Immature natural killer cell (primary cell): ENCODE results near the gene FBXO27. TPM values are rescaled to one million over a fixed set of nuclear protein-coding genes. Genes with fewer than 3 reads are reported as not detected.
A peak's percentile ranks its signal among the peaks of the same experiment; 100 is the strongest.

Experiments
- DNase-seq, 3 donors: peaks; one replicate each; pipeline ENCODE4 v3.0.0; 2022; ENCODE audit warnings: mixed read lengths in 1 of 3
- H3K27ac Mint-ChIP-seq, 6 donors: one replicate each; pipeline ENCODE4 v1.8.0; 2020; ENCODE audit warnings: mixed read lengths in 6 of 6, mild to moderate bottlenecking in 5 of 6, inconsistent platforms in 4 of 6, moderate library complexity in 3 of 6
- H3K27me3 Mint-ChIP-seq, 3 donors: one replicate each; pipeline ENCODE4 v1.8.0; 2020 to 2021; ENCODE audit warnings: low read depth in 3 of 3, mild to moderate bottlenecking in 3 of 3, mixed read lengths in 3 of 3, moderate library complexity in 3 of 3, inconsistent platforms in 1 of 3
- H3K36me3 Mint-ChIP-seq, 3 donors: one replicate each; pipeline ENCODE4 v1.8.0; 2020; ENCODE audit warnings: mixed read lengths in 3 of 3, inconsistent platforms in 2 of 3, mild to moderate bottlenecking in 2 of 3
- H3K4me1 Mint-ChIP-seq, 2 donors: one replicate each; pipeline ENCODE4 v1.8.0; 2020; ENCODE audit warnings: inconsistent platforms in 2 of 2, mild to moderate bottlenecking in 2 of 2, mixed read lengths in 2 of 2, moderate library complexity in 1 of 2
- H3K4me3 Mint-ChIP-seq, 5 donors: one replicate each; pipeline ENCODE4 v1.8.0; 2020; ENCODE audit warnings: mild to moderate bottlenecking in 5 of 5, mixed read lengths in 5 of 5, inconsistent platforms in 3 of 5, moderate library complexity in 3 of 5
- H3K9me3 Mint-ChIP-seq, 6 donors: one replicate each; pipeline ENCODE4 v1.8.0; 2020; ENCODE audit warnings: mild to moderate bottlenecking in 6 of 6, mixed read lengths in 6 of 6, inconsistent platforms in 4 of 6, moderate library complexity in 3 of 6
- polyA plus RNA-seq, 3 donors: library from polyadenylated mRNA; unstranded; fragments of 300-500 nt; fragmentation: Illumina TruSeq; gene quantifications; one replicate each; pipeline ENCODE4 v1.2.3, GENCODE V29; 2021

FBXO27 gene
- polyA plus RNA-seq, 3 donors from 2014 or later, result 0.48 TPM; not detected in 2

GRCh38 chr19:39057615-39058014 is 25.3 kb upstream of the FBXO27 start:
- DNase-seq, result no peak
- H3K9me3 Mint-ChIP-seq, result peaks cover 0 to 3% (median 0%) of the 10 kb centered on the region in 6 donors
- H3K4me1 Mint-ChIP-seq, result peaks cover 8 to 9% of the 10 kb centered on the region in 2 donors
- peak overlapping the region in 1 of 6 donors; percentile 26 for H3K27ac Mint-ChIP-seq
- H3K4me3 Mint-ChIP-seq, result no peak overlapping the region
- H3K27me3 Mint-ChIP-seq, result peaks cover 5 to 9% (median 6%) of the 10 kb centered on the region in 3 donors
- no peaks in the 10 kb centered on the region for H3K36me3 Mint-ChIP-seq

DNA sequence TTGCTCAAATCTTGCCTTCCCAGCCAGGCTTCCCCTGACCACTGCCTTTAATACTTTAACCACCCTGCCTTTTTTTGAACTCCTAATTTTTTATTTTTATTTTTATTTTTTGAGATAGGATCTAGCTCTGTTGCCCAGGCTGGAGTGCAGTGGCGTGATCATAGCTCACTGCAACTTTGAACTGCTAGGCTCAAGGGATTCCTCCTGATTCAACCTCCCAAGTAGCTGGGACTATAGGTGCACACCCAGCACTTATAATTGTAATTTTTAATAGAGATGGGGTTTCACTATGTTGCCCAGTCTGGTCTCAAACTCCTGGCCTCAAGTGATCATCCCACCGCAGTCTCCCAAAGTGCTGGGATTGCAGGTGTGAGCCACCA is 21.7 kb upstream of the FBXO27 start:
- DNase-seq, result no peak
- Mint-ChIP-seq H3K4me1 (no peaks in the 10 kb centered on the region), H3K9me3 (peaks cover 0 to under 1% (median 0%) of the 10 kb centered on the region in 6 donors), H3K36me3 (peaks cover 0 to 3% (median 0%) of the 10 kb centered on the region in 3 donors), H3K4me3 (no peak overlapping the region), H3K27ac (peak overlapping the region in 2 of 6 donors; percentile 30 to 64), H3K27me3 (peaks cover 2 to 5% (median 3%) of the 10 kb centered on the region in 3 donors)

DNA sequence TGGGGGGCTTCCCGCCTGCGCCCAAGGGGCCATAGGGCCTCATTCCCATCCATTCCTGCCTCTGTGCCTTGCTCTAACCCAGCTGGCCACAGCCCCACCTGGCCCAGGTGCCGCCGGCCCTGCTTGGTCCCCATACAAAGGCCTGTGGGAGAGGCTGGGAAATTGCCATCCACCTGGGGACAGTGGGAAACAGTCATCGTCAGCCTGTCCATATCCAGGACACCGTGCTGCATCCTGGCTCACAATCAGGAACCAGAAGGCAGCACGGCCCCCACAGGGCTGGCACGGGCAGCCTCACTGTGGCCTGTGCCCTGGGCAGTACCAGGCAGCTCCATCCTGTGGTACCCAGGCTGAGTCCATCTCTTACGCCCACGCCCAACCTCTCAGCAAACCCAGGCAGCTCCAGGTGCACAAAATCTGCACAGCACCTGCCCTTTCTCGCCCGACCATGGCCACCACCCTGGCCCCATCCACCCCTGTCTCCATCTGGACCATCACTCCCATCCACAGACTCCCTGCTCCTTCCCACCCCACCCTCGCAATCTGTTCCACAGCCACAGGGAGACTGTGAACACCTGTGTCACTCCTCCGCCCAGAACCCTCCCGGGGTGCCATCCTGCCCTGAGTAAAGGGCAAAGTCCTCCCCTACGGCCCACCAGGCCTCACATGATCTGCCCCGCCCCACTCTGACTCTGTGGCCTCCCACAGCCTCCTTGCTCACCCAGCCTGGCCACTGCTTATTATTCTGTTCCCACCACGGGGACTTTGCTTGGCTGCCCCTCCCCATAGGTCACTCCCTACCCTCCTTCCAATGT is 21.1 kb upstream of the FBXO27 start:
- Mint-ChIP-seq H3K27ac (peak overlapping the region in 1 of 6 donors; percentile 56), H3K9me3 (no peaks in the 10 kb centered on the region), H3K4me1 (no peaks in the 10 kb centered on the region), H3K27me3 (peaks cover 3 to 5% (median 3%) of the 10 kb centered on the region in 3 donors), H3K36me3 (peaks cover 0 to 4% (median 0%) of the 10 kb centered on the region in 3 donors), H3K4me3 (no peak overlapping the region)
- DNase-seq, result no peak

- Mint-ChIP-seq H3K27me3 (peaks cover 3 to 5% (median 3%) of the 10 kb centered on the region in 3 donors), H3K9me3 (no peaks in the 10 kb centered on the region), H3K36me3 (peaks cover 0 to 4% (median 0%) of the 10 kb centered on the region in 3 donors), H3K4me3 (no peak overlapping the region), H3K4me1 (no peaks in the 10 kb centered on the region), H3K27ac (no peak overlapping the region)
- DNase-seq, result no peak
Observed at GRCh38 chr19:39052846-39053245, 20.5 kb upstream of the FBXO27 start.

- H3K27me3 Mint-ChIP-seq, result peaks cover 3 to 5% (median 4%) of the 10 kb centered on the region in 3 donors
- no peaks in the 10 kb centered on the region for H3K4me1 Mint-ChIP-seq
- peak; percentile 63 to 71 (median 69) for DNase-seq
- no peak overlapping the region for H3K4me3 Mint-ChIP-seq
- H3K27ac Mint-ChIP-seq, result peak overlapping the region in 1 of 6 donors; percentile 53
- H3K36me3 Mint-ChIP-seq, result peaks cover 0 to 4% (median 0%) of the 10 kb centered on the region in 3 donors
- no peaks in the 10 kb centered on the region for H3K9me3 Mint-ChIP-seq
Observed at GRCh38 chr19:39052243-39052746, 19.9 kb upstream of the FBXO27 start.

- Mint-ChIP-seq H3K27ac (no peak overlapping the region), H3K4me1 (no peaks in the 10 kb centered on the region), H3K9me3 (peaks cover 0 to 2% (median 0%) of the 10 kb centered on the region in 6 donors), H3K27me3 (peaks cover 0 to 4% (median under 1%) of the 10 kb centered on the region in 3 donors), H3K4me3 (no peak overlapping the region), H3K36me3 (peaks cover 0 to 4% (median 3%) of the 10 kb centered on the region in 3 donors)
- DNase-seq, result no peak
Observed at GRCh38 chr19:39047073-39047472, 14.7 kb upstream of the FBXO27 start.

- peak in 1 of 3 donors; percentile 6 for DNase-seq
- Mint-ChIP-seq H3K36me3 (peaks cover 0 to 4% (median 3%) of the 10 kb centered on the region in 3 donors), H3K4me3 (no peak overlapping the region), H3K9me3 (peaks cover 0 to 2% (median 0%) of the 10 kb centered on the region in 6 donors), H3K27me3 (peaks cover 0 to 4% (median 0%) of the 10 kb centered on the region in 3 donors), H3K4me1 (no peaks in the 10 kb centered on the region), H3K27ac (no peak overlapping the region)
Observed at GRCh38 chr19:39046037-39046821, 13.9 kb upstream of the FBXO27 start.

GRCh38 chr19:39045506-39045905 is 13.2 kb upstream of the FBXO27 start:
- peaks cover 0 to 7% (median 0%) of the 10 kb centered on the region in 3 donors for H3K27me3 Mint-ChIP-seq
- peaks cover 0 to 2% (median 0%) of the 10 kb centered on the region in 6 donors for H3K9me3 Mint-ChIP-seq

GRCh38 chr19:39038098-39038497 is 5.7 kb upstream of the FBXO27 start:
- Mint-ChIP-seq H3K4me1 (no peaks in the 10 kb centered on the region), H3K27ac (peak overlapping the region in 1 of 6 donors; percentile 1), H3K9me3 (no peaks in the 10 kb centered on the region), H3K27me3 (peaks cover 0 to 13% (median 2%) of the 10 kb centered on the region in 3 donors), H3K4me3 (no peak overlapping the region), H3K36me3 (no peaks in the 10 kb centered on the region)
- no peak for DNase-seq

More at GRCh38 chr19:39045506-39045905, 13.2 kb upstream of the FBXO27 start:
- DNase-seq, result no peak
- Mint-ChIP-seq H3K4me3 (no peak overlapping the region), H3K4me1 (no peaks in the 10 kb centered on the region), H3K36me3 (peaks cover 0 to 4% (median 3%) of the 10 kb centered on the region in 3 donors), H3K27ac (no peak overlapping the region)

DNA sequence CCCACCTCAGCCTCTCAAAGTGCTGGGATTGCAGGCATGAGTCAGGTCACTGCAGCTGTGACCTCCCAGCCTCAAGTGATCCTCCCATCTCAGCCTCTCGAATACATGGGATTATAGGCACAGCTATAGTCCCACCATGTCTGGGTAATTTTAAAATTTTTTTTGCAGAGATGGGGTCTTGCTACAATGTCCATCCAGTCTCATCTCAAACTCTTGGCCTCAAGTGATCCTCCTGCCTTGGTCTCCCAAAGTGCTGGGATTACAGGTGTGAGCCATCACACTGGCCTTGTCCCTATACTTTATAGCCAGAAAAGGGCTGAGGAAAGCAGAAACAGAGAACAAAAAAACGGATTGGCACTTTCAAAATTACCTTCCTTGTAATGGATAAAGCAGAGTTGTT is 4.8 kb upstream of the FBXO27 start:
- Mint-ChIP-seq H3K27ac (no peak overlapping the region), H3K9me3 (no peaks in the 10 kb centered on the region), H3K4me3 (no peak overlapping the region)

GRCh38 chr19:39036581-39036980 is 4.2 kb upstream of the FBXO27 start:
- H3K9me3 Mint-ChIP-seq, result no peaks in the 10 kb centered on the region

More for the DNA sequence above, 4.8 kb upstream of the FBXO27 start:
- no peaks in the 10 kb centered on the region for H3K36me3 Mint-ChIP-seq
- no peak for DNase-seq
- peaks cover 0 to 13% (median 2%) of the 10 kb centered on the region in 3 donors for H3K27me3 Mint-ChIP-seq
- H3K4me1 Mint-ChIP-seq, result no peaks in the 10 kb centered on the region

DNA sequence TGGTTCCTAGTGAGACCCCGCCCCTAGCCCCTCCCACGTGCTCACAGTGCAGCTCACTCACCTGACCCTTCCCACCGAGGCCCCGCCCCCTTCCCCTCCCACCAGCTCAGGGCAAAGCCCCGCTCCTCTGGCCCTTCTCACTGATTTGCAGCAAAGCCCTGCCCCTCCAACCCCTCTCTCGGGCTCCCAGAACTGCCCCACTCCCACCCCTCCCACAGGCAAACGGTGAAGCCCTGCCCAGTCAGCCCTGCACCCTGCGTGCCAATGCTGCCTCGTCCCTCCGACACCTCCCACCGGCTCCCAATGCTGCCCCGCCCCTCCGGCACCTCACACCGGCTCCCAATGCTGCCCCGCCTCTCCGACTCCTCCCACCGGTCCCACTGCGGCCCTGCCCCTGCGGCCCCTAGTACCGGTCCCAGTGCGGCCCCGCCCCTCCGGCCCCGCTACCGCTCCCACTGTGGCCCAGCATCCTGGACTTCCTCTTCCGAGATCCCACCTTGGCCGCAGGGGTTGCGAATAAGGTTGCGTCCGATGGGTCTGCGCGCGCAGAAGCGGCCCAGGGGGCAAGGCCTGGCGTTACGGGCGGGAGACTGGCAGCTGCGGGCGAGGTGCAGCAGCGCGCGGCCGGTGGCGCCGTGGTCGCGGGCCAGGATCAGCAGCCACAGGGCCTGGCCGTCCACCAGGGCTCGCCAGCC is 834 bp downstream of the FBXO27 start:
- peak overlapping the region; percentile 69 to 81 (median 72) for H3K4me3 Mint-ChIP-seq
- H3K27me3 Mint-ChIP-seq, result peaks cover 2 to 5% (median 3%) of the 10 kb centered on the region in 3 donors
- peaks cover 0 to 5% of the 10 kb centered on the region in 2 donors for H3K4me1 Mint-ChIP-seq
- no peak overlapping the region for H3K27ac Mint-ChIP-seq
- DNase-seq, result peak; percentile 67 to 77 (median 67)
- peaks cover 0 to 2% (median 0%) of the 10 kb centered on the region in 6 donors for H3K9me3 Mint-ChIP-seq
- no peaks in the 10 kb centered on the region for H3K36me3 Mint-ChIP-seq

More at GRCh38 chr19:39036581-39036980, 4.2 kb upstream of the FBXO27 start:
- no peak overlapping the region for H3K4me3 Mint-ChIP-seq
- DNase-seq, result no peak
- no peak overlapping the region for H3K27ac Mint-ChIP-seq
- no peaks in the 10 kb centered on the region for H3K36me3 Mint-ChIP-seq
- peaks cover 0 to 13% (median 2%) of the 10 kb centered on the region in 3 donors for H3K27me3 Mint-ChIP-seq
- no peaks in the 10 kb centered on the region for H3K4me1 Mint-ChIP-seq

DNA sequence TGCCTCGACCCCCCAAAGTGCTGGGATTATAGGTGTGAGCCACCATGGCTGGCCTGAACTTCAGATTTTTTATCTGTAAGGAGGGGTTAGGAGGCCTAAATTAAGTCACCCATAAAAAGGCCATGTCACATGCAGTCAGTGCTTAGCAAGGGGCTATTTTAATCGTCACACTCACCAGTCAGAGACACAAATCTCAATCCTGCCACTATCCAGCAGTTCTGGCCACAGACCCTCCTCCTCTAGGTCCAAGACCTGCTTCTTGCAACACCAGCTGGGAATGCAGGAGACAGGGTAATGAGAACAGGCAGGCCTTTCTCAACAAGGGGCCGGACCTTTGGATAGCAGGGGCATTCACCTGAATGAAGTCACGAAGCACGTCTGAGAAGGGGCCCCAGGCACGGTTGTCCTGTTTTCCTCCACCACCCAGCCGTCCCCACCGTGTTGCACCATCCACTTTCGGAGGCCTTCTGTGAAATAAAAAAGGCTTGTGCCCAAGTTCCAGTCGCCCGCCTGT is 1.4 kb downstream of the FBXO27 start:
- H3K4me3 Mint-ChIP-seq, result peak overlapping the region; percentile 69 to 81 (median 72)
- H3K9me3 Mint-ChIP-seq, result peaks cover 0 to 2% (median 0%) of the 10 kb centered on the region in 6 donors
- H3K4me1 Mint-ChIP-seq, result peaks cover 0 to 5% of the 10 kb centered on the region in 2 donors
- no peak for DNase-seq
- H3K27me3 Mint-ChIP-seq, result peaks cover 2 to 5% (median 3%) of the 10 kb centered on the region in 3 donors
- no peak overlapping the region for H3K27ac Mint-ChIP-seq
- no peaks in the 10 kb centered on the region for H3K36me3 Mint-ChIP-seq
